ENCODE results near the gene TCF7L1.

Gene TCF7L1

DNA sequence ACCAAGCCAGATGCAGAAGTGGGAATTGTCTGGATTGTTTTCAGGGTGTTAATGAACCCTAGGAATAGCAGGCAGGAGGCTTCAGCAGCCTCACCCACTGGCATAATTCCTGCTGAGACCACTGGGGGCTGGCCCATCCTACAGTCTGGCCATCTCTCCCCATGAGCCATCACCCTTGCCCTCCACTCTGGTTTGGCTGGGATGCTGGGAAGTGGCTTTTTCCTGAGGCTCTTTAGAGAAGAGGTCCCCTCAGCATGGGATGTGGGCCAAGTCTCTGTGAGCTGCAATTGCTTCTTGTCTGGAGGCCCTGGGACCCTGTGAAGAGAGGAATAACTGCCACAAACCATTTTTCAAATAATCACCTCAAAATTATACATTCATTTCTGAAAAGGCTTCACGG is 4.0 kb downstream of the TCF7L1 start:
- TF ChIP-seq, protein P1, sequence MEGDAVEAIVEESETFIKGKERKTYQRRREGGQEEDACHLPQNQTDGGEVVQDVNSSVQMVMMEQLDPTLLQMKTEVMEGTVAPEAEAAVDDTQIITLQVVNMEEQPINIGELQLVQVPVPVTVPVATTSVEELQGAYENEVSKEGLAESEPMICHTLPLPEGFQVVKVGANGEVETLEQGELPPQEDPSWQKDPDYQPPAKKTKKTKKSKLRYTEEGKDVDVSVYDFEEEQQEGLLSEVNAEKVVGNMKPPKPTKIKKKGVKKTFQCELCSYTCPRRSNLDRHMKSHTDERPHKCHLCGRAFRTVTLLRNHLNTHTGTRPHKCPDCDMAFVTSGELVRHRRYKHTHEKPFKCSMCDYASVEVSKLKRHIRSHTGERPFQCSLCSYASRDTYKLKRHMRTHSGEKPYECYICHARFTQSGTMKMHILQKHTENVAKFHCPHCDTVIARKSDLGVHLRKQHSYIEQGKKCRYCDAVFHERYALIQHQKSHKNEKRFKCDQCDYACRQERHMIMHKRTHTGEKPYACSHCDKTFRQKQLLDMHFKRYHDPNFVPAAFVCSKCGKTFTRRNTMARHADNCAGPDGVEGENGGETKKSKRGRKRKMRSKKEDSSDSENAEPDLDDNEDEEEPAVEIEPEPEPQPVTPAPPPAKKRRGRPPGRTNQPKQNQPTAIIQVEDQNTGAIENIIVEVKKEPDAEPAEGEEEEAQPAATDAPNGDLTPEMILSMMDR (IDR thresholded peaks at IDR 0.05; ENCODE audit: borderline replicate concordance, insufficient read depth, low read depth, low read length), result no peak

DNA sequence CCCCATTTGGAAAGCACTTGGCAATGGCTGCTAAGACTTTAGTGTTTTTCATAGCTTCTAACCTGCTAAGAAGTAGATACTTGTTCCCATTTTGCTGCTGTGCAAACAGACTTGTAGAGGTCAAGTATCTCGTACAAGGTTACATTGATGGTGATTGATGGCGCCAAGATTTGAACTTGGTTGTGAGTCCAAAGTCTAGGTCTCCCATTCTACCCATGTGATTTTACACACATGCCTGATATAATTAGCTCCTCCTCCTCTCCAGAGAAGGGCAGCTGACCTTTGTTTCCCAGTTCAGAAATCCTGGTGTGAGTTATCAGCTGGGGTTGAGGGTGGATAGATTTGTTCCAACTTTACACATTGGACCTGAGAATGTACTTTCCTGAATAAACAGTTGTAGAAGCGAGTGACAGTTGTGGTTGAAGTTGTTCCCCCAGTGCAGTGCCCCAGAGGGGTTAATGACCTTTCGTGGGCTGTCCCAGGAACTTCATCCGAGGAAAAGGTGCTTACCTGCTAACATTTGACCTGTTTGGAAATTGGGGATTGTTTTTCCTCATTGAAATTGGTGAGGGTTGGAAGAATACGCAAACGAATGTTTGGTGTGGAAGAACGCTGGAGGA is 10.4 kb downstream of the TCF7L1 start:
- no peak overlapping the region for H3K4me3 ChIP-seq (ENCODE audit: low read depth, low read length)
- TF ChIP-seq, protein P1 (IDR thresholded peaks at IDR 0.05; ENCODE audit: borderline replicate concordance, insufficient read depth, low read depth, low read length), result no peak

More for the DNA sequence above, 4.0 kb downstream of the TCF7L1 start:
- H3K4me3 ChIP-seq (ENCODE audit: low read depth, low read length), result no peak overlapping the region

DNA sequence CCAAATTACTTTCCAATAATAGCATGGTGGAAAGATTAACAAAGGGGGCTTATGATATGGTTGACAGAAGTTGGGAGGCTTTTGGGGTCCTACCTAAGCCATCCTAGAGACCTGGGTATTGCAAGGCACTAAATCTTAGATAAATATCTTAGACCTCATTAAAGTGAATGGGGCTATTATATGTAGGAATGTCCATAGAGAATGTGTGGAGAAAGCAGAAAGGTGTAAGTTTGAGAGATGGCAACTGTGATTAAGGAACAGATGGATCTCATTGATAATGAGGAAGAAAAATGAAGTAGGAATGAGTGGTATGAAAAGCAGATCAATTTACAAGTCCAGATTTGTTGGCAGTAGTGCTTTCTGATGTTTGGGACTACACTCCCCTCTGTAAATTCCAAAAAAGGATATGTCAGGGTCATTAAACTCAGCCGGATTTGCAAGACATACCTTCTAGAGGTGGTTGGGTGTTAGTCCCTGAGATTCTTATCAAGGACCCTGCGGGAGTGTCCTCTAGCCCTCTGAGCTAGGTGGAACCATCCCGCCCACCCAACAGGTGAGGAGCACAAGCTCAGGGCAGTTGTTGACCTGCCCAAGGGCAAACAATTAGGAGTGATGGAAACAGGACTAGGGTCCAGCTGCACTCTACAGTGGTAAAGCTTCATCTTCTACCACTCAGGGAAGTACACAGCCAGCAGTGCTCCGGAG is 12.1 kb downstream of the TCF7L1 start:
- H3K4me3 ChIP-seq (ENCODE audit: low read depth, low read length), result no peak overlapping the region
- TF ChIP-seq, protein P1 (IDR thresholded peaks at IDR 0.05; ENCODE audit: borderline replicate concordance, insufficient read depth, low read depth, low read length), result no peak

DNA sequence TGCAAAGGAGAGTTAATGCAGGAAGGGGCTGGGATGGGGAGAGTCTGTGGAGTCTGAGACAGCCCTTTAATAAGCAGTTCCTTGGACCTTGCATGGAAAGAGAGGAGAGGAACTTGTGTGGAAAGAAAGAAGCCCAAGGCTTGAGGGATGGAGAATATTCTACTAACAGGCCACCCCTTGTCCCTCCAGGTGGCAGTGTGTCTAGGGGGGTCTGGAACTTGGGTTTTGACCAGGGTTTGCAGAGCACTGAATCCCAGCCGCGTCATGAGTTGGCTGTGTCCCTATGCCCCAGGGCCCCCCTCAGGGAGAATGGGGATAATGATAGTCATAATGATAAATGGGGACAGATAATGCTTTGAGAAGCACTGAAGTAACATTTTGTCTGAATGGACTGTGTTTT is 15.0 kb downstream of the TCF7L1 start:
- TF ChIP-seq, protein P1 (IDR thresholded peaks at IDR 0.05; ENCODE audit: borderline replicate concordance, insufficient read depth, low read depth, low read length), result no peak
- no peak overlapping the region for H3K4me3 ChIP-seq (ENCODE audit: low read depth, low read length)

DNA sequence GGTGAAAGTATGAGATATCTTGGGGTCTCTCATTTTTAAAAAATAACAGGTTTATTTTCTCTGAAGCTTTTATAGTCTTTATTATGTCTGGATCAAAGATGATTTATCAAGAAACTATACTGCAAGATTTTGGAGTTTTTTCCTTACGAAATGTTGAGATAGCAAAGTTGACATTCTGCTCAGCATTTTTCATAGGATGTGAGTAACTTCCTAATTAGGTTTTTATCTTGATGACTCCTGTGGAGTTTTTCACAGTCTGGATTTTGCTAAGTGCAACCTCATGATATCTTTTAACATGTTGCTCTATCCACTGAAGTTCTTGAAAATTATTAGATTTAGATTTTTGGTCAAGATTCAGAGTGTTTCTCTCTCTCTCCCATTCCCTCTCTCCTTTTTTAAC is 17.8 kb downstream of the TCF7L1 start:
- H3K4me3 ChIP-seq (ENCODE audit: low read depth, low read length), result no peak overlapping the region
- TF ChIP-seq, protein P1 (IDR thresholded peaks at IDR 0.05; ENCODE audit: borderline replicate concordance, insufficient read depth, low read depth, low read length), result no peak

DNA sequence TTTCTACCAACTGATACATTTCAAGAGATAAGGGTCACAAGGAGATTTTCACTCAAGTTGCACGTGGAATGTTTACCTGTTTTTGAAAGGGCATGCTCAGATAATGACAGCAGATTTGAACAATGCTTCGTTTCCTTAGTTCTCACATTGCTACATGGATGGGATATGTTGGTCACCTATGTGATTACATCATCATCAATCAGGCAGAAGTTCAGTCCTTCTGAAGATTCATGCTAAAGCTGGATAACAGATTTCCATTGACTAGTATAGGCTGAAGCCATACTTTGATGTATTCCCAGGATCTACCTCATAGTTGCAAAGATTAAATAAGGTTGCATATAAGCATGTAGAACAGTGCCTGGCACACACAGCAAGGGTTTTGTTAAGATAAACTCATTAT is 19.7 kb downstream of the TCF7L1 start:
- TF ChIP-seq, protein P1 (IDR thresholded peaks at IDR 0.05; ENCODE audit: borderline replicate concordance, insufficient read depth, low read depth, low read length), result no peak
- no peak overlapping the region for H3K4me3 ChIP-seq (ENCODE audit: low read depth, low read length)
